CD4-positive, alpha-beta memory T cell (primary cell): Measurements from ENCODE around the gene TTC27. TPM values are rescaled to one million over a fixed set of nuclear protein-coding genes. Genes with fewer than 3 reads are reported as not detected.
"Not testable (repeated sequence)": the region's sequence is repeated elsewhere in the genome, so short reads cannot be mapped to it uniquely, and the experiment has no call there.

ENCODE experiments used
- CTCF ChIA-PET: fragments of 350-600 bp; sonication (Branson Sonifier 250); formaldehyde crosslinking; loops from one replicate; lab custom pipeline; 2021; ENCODE audit warnings: inconsistent platforms; ENCODE audit not compliant: partially characterized antibody; lab: Charles Lee
- POLR2A ChIA-PET: fragments of 350-600 bp; sonication (Branson Sonifier 250); formaldehyde crosslinking; loops from one replicate; lab custom pipeline; 2021; ENCODE audit not compliant: partially characterized antibody; lab: Charles Lee
- DNase-seq, 5 donors: peaks; one replicate each; pipeline versions ENCODE4 v3.0.0 to v3.0.0-alpha.2; 2020 to 2022; ENCODE audit warnings: mixed read lengths in 1 of 5
- H3K27ac ChIP-seq: one replicate; pipeline ENCODE4 v1.7.0; 2013; ENCODE audit warnings: low read depth, low read length
- H3K27me3 ChIP-seq: 2 replicates; pipeline ENCODE4 v1.7.0; 2013; ENCODE audit warnings: mild to moderate bottlenecking, low read length, moderate library complexity; ENCODE audit not compliant: insufficient read depth
- H3K36me3 ChIP-seq: 2 replicates; pipeline ENCODE4 v1.7.0; 2013; ENCODE audit warnings: mild to moderate bottlenecking, low read length, moderate library complexity; ENCODE audit not compliant: insufficient read depth
- H3K4me1 ChIP-seq: 2 replicates; pipeline ENCODE4 v1.7.0; 2013; ENCODE audit warnings: mild to moderate bottlenecking, low read length, moderate library complexity; ENCODE audit not compliant: insufficient read depth
- H3K4me3 ChIP-seq, 2 donors: one replicate each; pipeline ENCODE4 v1.7.0; 2013; ENCODE audit warnings: low read length in 2 of 2, mild to moderate bottlenecking in 1 of 2
- H3K9me3 ChIP-seq, 2 donors: one replicate each; pipeline ENCODE4 v1.7.0; 2013; ENCODE audit warnings: low read length in 2 of 2, control low read depth in 1 of 2; ENCODE audit not compliant: control insufficient read depth in 1 of 2
- H3K27ac Mint-ChIP-seq, 7 donors: one replicate each; pipeline ENCODE4 v1.8.0; 2020 to 2021; ENCODE audit warnings: mixed read lengths in 7 of 7, mild to moderate bottlenecking in 6 of 7, inconsistent platforms in 3 of 7, moderate library complexity in 3 of 7
- H3K27me3 Mint-ChIP-seq, 2 donors: one replicate each; pipeline ENCODE4 v1.8.0; 2020 to 2021; ENCODE audit warnings: mixed read lengths in 2 of 2
- H3K36me3 Mint-ChIP-seq, 2 donors: one replicate each; pipeline ENCODE4 v1.8.0; 2020 to 2021; ENCODE audit warnings: mixed read lengths in 2 of 2, inconsistent platforms in 1 of 2, mild to moderate bottlenecking in 1 of 2
- H3K4me1 Mint-ChIP-seq, 4 donors: one replicate each; pipeline ENCODE4 v1.8.0; 2020 to 2021; ENCODE audit warnings: mixed read lengths in 4 of 4, mild to moderate bottlenecking in 1 of 4
- H3K4me3 Mint-ChIP-seq, 8 donors: one replicate each; pipeline ENCODE4 v1.8.0; 2020 to 2021; ENCODE audit warnings: mixed read lengths in 8 of 8, mild to moderate bottlenecking in 7 of 8, moderate library complexity in 6 of 8, inconsistent platforms in 3 of 8
- H3K9me3 Mint-ChIP-seq, 8 donors: one replicate each; pipeline ENCODE4 v1.8.0; 2020 to 2021; ENCODE audit warnings: mixed read lengths in 8 of 8, mild to moderate bottlenecking in 5 of 8, inconsistent platforms in 3 of 8, moderate library complexity in 1 of 8
- intact Hi-C: fragments of 100-400 bp; cut with micrococcal nuclease; formaldehyde crosslinking; loops from one replicate; pipeline ENCODE4 v1.15.1; 2023
- polyA plus RNA-seq, 2 donors: library from polyadenylated mRNA; unstranded; fragments of 300-500 nt; fragmentation: Illumina TruSeq; gene quantifications; one replicate each; pipeline ENCODE4 v1.2.3, GENCODE V29; 2021
- total RNA-seq, 2 experiments: library from RNA; stranded (reverse); gene quantifications; one replicate each; pipeline ENCODE4 v1.2.3, GENCODE V29; 2021

TTC27 gene
- total and polyA plus RNA-seq, 4 experiments from 2014 or later: 20.9 to 27.5 (median 25.3) TPM

DNA sequence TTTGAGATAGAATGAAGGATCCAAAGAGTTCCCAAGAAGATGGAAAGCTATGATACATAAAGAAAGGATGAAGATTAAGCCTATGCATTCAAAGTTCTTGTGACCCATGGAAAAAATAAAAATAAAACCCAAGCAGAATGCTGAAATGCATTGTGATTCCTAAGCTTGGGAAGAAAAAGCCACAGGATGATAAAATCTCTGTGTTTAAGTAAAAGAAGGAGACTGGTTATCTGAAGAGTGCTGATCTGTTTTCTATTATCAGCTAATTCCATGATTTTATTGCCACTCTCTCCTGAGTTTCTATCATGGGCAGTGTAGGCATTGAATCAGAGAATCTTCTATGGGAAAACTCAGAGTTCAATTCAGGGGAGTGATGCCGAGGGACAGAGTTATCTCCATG, 215.8 kb downstream of the TTC27 start:
- ChIA-PET CTCF (no interaction called here), POLR2A (no interaction called here)
- Mint-ChIP-seq H3K9me3 (peaks cover 0 to 5% (median under 1%) of the 10 kb centered on the region in 8 donors), H3K4me3 (no peak overlapping the region), H3K27me3 (peaks cover 7% of the 10 kb centered on the region in 2 donors), H3K4me1 (no peaks in the 10 kb centered on the region), H3K36me3 (no peaks in the 10 kb centered on the region), H3K27ac (no peak overlapping the region)
- Histone ChIP-seq H3K36me3 (no peaks in the 10 kb centered on the region), H3K9me3 (no peaks in the 10 kb centered on the region), H3K27me3 (no peaks in the 10 kb centered on the region), H3K27ac (no peak overlapping the region), H3K4me1 (no peaks in the 10 kb centered on the region), H3K4me3 (no peak overlapping the region)
- intact Hi-C loops: no loop called here
- no peak for DNase-seq

DNA sequence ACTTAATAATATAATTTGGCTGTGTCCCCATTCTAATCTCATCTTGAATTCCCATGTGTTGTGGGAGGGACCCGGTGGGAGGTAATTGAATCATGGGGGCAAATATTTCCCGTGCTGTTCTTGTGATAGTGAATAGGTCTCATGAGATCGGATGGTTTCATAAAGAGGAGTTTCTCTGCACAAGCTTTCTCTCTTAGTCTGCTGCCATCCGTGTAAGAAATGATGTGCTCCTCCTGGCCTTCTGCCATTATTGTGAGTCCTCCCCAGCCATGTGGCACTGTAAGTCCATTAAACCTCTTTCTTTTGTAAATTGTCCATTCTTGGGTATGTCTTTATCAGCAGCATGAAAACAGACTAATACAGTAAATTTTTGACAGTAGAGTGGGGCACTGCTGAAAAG, 216.4 kb downstream of the TTC27 start:
- H3K36me3 Mint-ChIP-seq: no peaks in the 10 kb centered on the region
- H3K27me3 Mint-ChIP-seq: peaks cover 7% of the 10 kb centered on the region in 2 donors
- no peak for DNase-seq
- Histone ChIP-seq H3K4me1 (no peaks in the 10 kb centered on the region), H3K27me3 (no peaks in the 10 kb centered on the region), H3K4me3 (no peak overlapping the region), H3K36me3 (no peaks in the 10 kb centered on the region), H3K9me3 (no peaks in the 10 kb centered on the region), H3K27ac (no peak overlapping the region)
- no peak overlapping the region for H3K4me3 Mint-ChIP-seq
- H3K4me1 Mint-ChIP-seq: no peaks in the 10 kb centered on the region
- peaks cover 0 to 5% (median under 1%) of the 10 kb centered on the region in 8 donors for H3K9me3 Mint-ChIP-seq
- no peak overlapping the region for H3K27ac Mint-ChIP-seq
- ChIA-PET POLR2A (no interaction called here), CTCF (no interaction called here)
- intact Hi-C loops: no loop called here

DNA sequence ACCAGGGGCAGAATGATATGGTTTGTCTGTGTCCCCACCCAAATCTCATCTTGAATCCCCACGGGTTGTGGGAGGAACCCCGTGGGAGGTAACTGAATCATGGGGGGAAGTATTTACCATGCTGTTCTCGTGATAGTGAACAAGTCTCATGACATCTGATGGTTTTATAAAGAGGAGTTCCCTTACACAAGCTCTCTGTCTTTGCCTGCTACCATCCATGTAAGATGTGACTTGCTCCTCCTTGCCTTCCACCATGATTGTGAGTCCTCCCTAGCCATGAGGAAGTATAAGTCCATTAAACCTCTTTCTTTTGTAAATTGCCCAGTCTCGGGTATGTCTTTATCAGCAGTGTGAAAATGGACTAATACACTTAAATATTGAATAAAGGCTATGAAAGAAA, 218.4 kb downstream of the TTC27 start:
- H3K27me3 Mint-ChIP-seq, H3K9me3 Mint-ChIP-seq, H3K36me3 ChIP-seq, POLR2A ChIA-PET, H3K9me3 ChIP-seq, DNase-seq, H3K4me1 Mint-ChIP-seq, H3K27ac Mint-ChIP-seq, H3K4me1 ChIP-seq, H3K27ac ChIP-seq, CTCF ChIA-PET, H3K27me3 ChIP-seq, H3K4me3 ChIP-seq, H3K36me3 Mint-ChIP-seq, intact Hi-C loops, H3K4me3 Mint-ChIP-seq: not testable (repeated sequence)

DNA sequence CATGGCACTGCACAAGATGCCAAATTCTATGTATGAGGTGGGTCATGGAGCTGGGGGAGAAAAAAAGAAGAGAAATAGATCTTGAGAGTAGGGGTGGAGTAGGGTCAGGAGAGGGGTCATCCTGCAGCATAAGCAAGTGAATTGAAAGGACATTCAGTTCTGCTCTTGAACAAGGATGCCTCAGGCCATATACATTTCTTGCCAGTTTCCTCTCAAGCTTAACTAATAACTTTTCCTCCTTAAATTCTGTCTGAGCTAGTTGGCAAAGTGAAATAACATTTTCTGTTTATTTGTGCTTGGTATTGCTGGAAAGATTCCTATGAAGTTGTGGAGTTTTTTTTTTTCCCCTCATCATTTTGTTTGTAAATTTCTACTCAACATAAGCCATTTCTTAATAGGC, 219.9 kb downstream of the TTC27 start:
- intact Hi-C loops: no loop called here
- Mint-ChIP-seq H3K9me3 (peaks cover 0 to 5% (median 0%) of the 10 kb centered on the region in 8 donors), H3K36me3 (no peaks in the 10 kb centered on the region), H3K27me3 (peaks cover 6 to 11% of the 10 kb centered on the region in 2 donors), H3K4me1 (no peaks in the 10 kb centered on the region), H3K27ac (no peak overlapping the region), H3K4me3 (no peak overlapping the region)
- Histone ChIP-seq H3K36me3 (no peaks in the 10 kb centered on the region), H3K27me3 (no peaks in the 10 kb centered on the region), H3K4me1 (no peaks in the 10 kb centered on the region), H3K27ac (no peak overlapping the region), H3K9me3 (no peaks in the 10 kb centered on the region), H3K4me3 (no peak overlapping the region)
- CTCF ChIA-PET: no interaction called here
- no peak for DNase-seq
- POLR2A ChIA-PET: no interaction called here

DNA sequence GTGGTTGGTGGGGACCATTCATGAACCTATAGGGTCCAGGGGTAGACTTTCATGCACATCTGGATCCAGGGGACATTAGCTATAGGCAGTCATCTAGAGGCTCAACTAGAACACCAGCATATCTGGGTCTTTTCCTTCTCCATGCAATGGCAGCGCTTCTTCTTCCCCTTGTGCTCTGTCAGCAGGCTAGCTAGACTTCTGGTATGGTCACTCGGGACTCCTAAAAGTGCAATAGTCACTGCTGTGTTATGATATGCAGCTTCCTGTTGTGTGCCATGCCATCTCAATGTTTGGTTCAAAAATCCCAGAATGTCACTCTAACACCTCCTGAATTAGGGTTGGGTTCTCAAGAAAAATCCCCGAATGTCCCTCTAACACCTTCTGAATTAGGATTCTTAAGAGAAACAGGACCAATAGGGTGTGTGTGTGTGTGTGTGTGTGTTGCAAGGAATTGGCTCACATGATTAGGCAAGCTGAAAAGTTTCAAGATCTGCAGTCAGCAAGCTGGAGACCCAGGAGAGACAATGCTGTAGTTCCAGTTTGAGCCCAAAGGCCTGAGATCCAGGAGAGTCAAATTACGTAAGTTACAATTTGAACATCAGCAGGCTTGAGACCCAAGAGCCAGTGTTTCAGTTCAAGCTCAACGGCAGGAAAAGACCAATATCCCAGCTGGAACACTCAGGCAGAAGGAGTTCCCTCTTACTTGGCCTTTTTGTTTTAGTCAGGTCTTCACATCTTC, 221.8 kb downstream of the TTC27 start:
- Mint-ChIP-seq H3K36me3 (no peaks in the 10 kb centered on the region), H3K4me1 (no peaks in the 10 kb centered on the region), H3K27ac (no peak overlapping the region), H3K9me3 (peaks cover 0 to 5% (median 0%) of the 10 kb centered on the region in 8 donors), H3K27me3 (peaks cover 9 to 11% of the 10 kb centered on the region in 2 donors), H3K4me3 (no peak overlapping the region)
- CTCF ChIA-PET: no interaction called here
- DNase-seq: no peak
- Histone ChIP-seq H3K27me3 (no peaks in the 10 kb centered on the region), H3K27ac (no peak overlapping the region), H3K4me1 (no peaks in the 10 kb centered on the region), H3K9me3 (no peaks in the 10 kb centered on the region), H3K36me3 (no peaks in the 10 kb centered on the region), H3K4me3 (no peak overlapping the region)
- intact Hi-C loops: no loop called here
- POLR2A ChIA-PET: no interaction called here

DNA sequence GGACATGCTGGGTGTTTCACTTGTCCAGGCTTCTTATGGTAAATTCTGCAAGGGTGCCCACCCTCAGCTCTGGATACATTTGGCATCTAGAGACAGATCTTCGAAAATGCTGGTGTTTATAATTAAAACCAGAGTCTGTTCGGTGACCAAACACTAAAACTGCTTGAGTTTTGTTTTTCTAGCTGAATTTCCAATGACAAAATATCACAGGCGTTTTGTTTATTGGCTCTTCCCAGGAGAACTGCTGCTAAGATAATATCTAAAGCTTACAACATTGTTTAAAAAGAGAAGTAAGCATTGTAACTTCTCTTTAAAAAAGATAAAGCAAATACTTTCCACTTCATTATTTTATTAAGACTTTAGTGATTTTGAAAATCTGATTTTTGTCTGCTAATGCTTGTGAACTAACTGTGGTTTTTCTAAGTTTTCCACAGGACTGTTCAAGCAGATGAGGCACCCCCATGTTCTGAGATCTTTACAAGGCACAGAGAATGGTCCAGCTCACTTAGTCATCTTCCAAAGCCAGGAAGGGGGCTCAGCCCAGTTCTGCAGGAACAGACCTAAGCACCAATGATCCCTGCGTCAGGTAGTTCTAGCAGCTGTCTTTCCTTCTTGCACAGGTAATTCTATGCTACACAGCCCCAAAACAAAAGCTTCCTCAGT, 224.1 kb downstream of the TTC27 start:
- Mint-ChIP-seq H3K27me3 (peaks cover 5 to 11% of the 10 kb centered on the region in 2 donors), H3K9me3 (no peaks in the 10 kb centered on the region), H3K4me1 (no peaks in the 10 kb centered on the region), H3K27ac (no peak overlapping the region), H3K36me3 (no peaks in the 10 kb centered on the region), H3K4me3 (no peak overlapping the region)
- Histone ChIP-seq H3K27ac (no peak overlapping the region), H3K4me3 (no peak overlapping the region), H3K4me1 (no peaks in the 10 kb centered on the region), H3K27me3 (no peaks in the 10 kb centered on the region), H3K36me3 (no peaks in the 10 kb centered on the region), H3K9me3 (no peaks in the 10 kb centered on the region)
- POLR2A ChIA-PET: no interaction called here
- intact Hi-C loops: no loop called here
- DNase-seq: no peak
- CTCF ChIA-PET: no interaction called here

DNA sequence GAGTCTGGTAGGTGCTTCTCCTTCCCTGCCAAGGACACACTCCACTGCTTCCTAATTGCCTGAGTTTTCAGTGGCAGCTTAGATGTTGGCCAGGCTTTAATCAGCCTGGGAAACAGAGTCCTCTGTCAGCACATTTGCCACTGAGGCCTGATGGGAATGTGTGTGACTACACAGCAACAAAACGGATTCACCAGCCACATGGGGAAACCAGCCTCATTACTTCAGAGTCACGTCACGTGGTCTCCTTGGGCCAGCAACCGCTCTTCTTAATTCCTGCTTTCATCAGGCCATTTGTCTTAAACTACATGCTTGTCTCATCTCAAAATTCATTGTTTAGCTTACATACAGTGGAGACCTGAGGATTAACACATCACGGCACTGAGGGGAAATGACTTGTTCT, 225.0 kb downstream of the TTC27 start:
- Mint-ChIP-seq H3K9me3 (no peaks in the 10 kb centered on the region), H3K36me3 (no peaks in the 10 kb centered on the region), H3K4me1 (no peaks in the 10 kb centered on the region), H3K27me3 (peaks cover 3 to 7% of the 10 kb centered on the region in 2 donors), H3K27ac (no peak overlapping the region), H3K4me3 (no peak overlapping the region)
- intact Hi-C loops: no loop called here
- Histone ChIP-seq H3K36me3 (no peaks in the 10 kb centered on the region), H3K27me3 (no peaks in the 10 kb centered on the region), H3K4me3 (no peak overlapping the region), H3K4me1 (no peaks in the 10 kb centered on the region), H3K27ac (no peak overlapping the region), H3K9me3 (no peaks in the 10 kb centered on the region)
- CTCF ChIA-PET: no interaction called here
- POLR2A ChIA-PET: no interaction called here
- DNase-seq: no peak
